IPS DF 4.7 (cell line): ENCODE measurements around the gene CCNG2.
"Not testable (repeated sequence)": the region's sequence is repeated elsewhere in the genome, so short reads cannot be mapped to it uniquely, and the experiment has no call there.

Experiments
- DNase-seq: peaks from one replicate; pipeline ENCODE4 v3.0.0-alpha.2; 2013; ENCODE audit warnings: low spot score; ENCODE audit errors: extremely low read depth

The CCNG2 gene

GRCh38 chr4:77156912-77157858 is at the start of gene CCNG2:
CCNG2 (plus strand) TSS chr4:77157207; CDS start chr4:77158533, 1,326 bp downstream.
- no peak for DNase-seq

- no peak for DNase-seq
These were observed 46.3 kb upstream of the CCNG2 start for GRCh38 chr4:77110730-77111129.

GRCh38 chr4:77113069-77113468 is 43.9 kb upstream of the CCNG2 start:
- no peak for DNase-seq

- no peak for DNase-seq
These were observed 39.3 kb upstream of the CCNG2 start for GRCh38 chr4:77117721-77118120.

GRCh38 chr4:77120886-77121508 is 36.0 kb upstream of the CCNG2 start:
- no peak for DNase-seq

GRCh38 chr4:77121736-77122240 is 35.2 kb upstream of the CCNG2 start:
- no peak for DNase-seq

- DNase-seq = no peak
These were observed 34.4 kb upstream of the CCNG2 start for GRCh38 chr4:77122656-77123055.

- DNase-seq = no peak
These were observed 33.6 kb upstream of the CCNG2 start for GRCh38 chr4:77123411-77123810.

GRCh38 chr4:77124576-77124975 is 32.4 kb upstream of the CCNG2 start:
- DNase-seq = no peak

GRCh38 chr4:77125961-77126360 is 31.0 kb upstream of the CCNG2 start:
- no peak for DNase-seq

- no peak for DNase-seq
These were observed 30.2 kb upstream of the CCNG2 start for GRCh38 chr4:77126809-77127208.

- no peak for DNase-seq
These were observed 29.8 kb upstream of the CCNG2 start for GRCh38 chr4:77127215-77127614.

GRCh38 chr4:77127837-77128621 is 29.0 kb upstream of the CCNG2 start:
- no peak for DNase-seq

- no peak for DNase-seq
These were observed 24.2 kb upstream of the CCNG2 start for GRCh38 chr4:77132652-77133312.

GRCh38 chr4:77137448-77137847 is 19.6 kb upstream of the CCNG2 start:
- DNase-seq = not testable (repeated sequence)

- DNase-seq = no peak
These were observed 14.9 kb upstream of the CCNG2 start for GRCh38 chr4:77141964-77142645.

GRCh38 chr4:77142646-77143028 is 14.4 kb upstream of the CCNG2 start:
- DNase-seq = no peak

- DNase-seq = no peak
These were observed 13.9 kb upstream of the CCNG2 start for GRCh38 chr4:77143091-77143490.

- no peak for DNase-seq
These were observed 11.2 kb upstream of the CCNG2 start for GRCh38 chr4:77145842-77146185.

- no peak for DNase-seq
These were observed 10.6 kb upstream of the CCNG2 start for GRCh38 chr4:77146186-77147078.
